T-helper 2 cell treated with Interferon-gamma antibody and Interleukin-4, amounts not matched to agents 100 ng/mL and 5 ng/mL, for 36 hours (primary cell): ENCODE measurements around the gene GUK1. TPM values are rescaled to one million over a fixed set of nuclear protein-coding genes. Genes with fewer than 3 reads are reported as not detected.
"Not testable (repeated sequence)": the region's sequence is repeated elsewhere in the genome, so short reads cannot be mapped to it uniquely, and the experiment has no call there.

Experiments
- intact Hi-C: fragments of 100-400 bp; cut with micrococcal nuclease; formaldehyde crosslinking; loops from one replicate; pipeline ENCODE4 v1.15.1; 2023
- total RNA-seq: library from RNA; stranded (reverse); gene quantifications from 2 replicates; pipeline ENCODE4 v1.2.3, GENCODE V29; 2022

GUK1 gene
- total RNA-seq, 1 donor from 2014 or later = 240 TPM

DNA sequence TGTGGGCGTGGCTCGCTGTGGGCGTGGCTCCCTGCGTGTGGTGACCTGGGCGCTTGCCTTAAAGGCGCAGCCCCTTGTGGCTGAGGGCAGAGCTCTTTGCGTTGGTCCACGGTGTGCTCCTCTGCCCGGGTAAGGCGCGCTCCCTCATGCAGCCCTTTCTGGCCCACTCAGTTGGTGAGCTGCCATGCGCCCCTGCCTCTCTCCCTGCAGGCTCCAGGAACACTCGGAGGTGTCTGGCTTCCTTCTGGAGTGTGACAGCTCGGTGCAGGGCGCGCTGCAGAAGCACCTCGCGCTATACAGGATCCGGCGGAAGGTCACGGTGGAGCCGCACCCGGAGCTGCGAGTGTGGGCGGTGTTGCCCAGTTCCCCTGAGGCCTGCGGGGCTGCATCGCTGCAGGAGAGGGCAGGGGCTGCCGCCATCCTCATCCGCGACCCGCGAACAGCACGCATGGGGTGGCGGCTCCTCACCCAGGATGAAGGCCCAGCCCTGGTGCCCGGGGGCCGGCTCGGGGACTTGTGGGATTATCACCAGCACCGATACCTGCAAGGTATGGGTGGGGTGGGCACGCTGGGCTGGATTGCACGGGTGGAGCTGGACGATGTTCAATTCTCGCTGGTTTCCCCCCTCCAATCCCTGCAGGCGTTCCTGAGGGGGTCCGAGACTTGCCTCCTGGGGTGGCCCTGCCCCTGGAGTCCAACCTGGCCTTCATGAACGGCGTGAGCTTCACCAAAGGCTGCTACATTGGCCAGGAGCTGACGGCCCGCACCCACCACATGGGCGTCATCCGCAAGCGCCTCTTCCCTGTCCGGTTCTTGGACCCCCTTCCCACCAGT lies 34.6 kb downstream of the GUK1 start:
- intact Hi-C loops = loop anchor here (1.0 to 2.0 kb wide), 2 partner anchors 8 to 38 kb away; no protein-coding TSS in a partner anchor

DNA sequence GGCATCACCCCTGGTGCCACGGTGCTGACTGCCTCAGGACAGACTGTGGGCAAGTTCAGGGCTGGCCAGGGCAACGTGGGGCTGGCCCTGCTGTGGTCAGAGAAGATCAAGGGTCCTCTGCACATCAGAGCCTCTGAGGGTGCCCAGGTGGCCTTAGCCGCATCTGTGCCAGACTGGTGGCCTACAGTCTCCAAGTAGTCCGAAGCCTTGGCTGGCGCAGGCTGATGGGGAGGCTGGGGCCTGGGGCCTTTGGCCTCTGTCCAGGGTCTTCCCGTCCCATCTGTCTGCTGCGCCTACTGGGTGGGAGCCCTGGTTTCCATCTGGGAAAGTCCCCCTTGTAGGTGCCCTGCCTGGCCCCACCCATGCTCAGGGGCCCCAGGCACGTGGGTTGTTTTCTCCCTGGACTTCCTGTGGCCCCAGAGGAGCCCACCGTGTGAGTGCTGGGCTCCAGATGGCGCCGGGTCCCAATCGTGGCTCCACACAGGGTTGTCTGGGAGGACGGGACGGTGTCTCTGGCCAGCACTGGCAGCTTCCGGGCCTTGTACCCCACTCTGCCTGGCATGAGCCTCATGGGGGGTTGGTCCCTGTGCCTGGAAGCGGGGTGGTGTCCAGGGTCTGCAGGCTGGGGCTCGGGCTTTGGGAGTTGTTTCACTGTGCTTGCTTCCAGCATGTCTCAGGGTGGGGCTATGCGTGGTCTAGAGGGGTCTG lies 35.4 kb downstream of the GUK1 start:
- intact Hi-C loops = loop anchor here (2.0 kb wide), 1 partner anchor 37 kb away; no protein-coding TSS in a partner anchor

DNA sequence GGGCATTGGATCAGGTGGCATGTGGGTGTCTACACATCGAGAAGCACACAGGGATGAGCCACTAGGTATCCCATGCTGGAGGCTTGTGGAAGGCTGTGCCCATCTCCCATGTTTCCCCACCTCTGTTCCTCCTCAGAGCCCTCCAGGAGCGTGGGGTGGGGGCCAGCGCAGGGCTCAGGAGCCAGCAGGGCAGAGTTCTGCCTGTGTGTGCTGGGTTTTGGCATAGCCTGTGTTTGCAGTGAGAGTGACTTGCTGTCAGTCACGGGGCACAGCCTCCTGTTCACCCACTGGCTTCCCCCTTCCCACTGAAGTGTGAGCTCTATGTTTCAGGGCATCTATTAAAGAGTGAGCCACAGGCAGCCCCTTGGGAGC lies 35.9 kb downstream of the GUK1 start:
- intact Hi-C loops = no loop called here

DNA sequence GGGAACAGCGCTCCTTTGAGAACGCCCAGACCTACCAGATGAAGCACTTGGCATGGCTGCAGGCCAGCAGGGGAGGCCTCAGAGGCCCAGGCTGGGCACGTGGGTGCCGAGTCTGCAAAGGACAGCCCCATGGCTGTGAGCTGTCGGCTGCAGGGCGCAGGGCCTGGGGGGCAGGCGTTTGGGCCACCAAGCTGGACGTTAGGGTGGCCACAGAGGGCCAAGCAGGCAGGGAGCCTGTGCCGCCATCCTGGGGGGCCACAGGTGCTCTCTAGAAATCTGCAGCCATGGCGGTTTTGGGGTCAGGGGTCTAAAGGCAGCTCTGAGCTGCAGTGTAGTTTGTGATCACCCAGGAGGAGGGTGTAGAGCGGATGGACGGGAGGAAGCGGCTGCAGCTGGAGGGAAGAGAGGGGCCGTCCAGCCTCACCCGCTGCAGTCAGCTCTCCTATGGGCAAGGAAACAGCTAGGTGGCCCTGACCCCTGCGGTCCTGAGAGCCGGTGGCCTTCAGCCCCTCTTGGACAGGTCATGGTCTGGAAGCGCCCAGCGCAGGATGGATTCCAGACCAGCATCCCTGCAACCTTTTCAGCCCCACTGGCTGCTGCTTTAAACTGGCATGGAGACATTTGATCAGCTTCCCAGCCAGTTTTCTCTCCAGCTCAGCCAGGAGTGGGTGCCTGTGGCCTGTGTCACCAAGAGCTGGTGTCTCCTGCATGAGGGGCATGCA lies 36.5 kb downstream of the GUK1 start:
- intact Hi-C loops = no loop called here

DNA sequence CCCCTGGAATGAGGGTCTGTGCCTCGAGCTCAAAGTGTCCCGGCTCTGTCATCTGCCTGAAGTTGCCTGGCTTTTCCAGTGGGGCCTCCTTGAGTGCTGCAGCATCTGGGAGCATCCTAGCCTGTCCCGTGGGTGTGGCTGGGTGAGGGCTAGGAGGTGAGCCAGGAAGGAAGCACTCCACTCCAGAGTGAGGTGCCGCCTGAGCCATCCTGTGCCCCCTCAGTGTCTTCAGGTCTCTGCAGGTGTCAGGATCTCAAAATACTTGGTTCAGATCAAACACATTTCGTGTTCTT lies 37.0 kb downstream of the GUK1 start:
- intact Hi-C loops = no loop called here

DNA sequence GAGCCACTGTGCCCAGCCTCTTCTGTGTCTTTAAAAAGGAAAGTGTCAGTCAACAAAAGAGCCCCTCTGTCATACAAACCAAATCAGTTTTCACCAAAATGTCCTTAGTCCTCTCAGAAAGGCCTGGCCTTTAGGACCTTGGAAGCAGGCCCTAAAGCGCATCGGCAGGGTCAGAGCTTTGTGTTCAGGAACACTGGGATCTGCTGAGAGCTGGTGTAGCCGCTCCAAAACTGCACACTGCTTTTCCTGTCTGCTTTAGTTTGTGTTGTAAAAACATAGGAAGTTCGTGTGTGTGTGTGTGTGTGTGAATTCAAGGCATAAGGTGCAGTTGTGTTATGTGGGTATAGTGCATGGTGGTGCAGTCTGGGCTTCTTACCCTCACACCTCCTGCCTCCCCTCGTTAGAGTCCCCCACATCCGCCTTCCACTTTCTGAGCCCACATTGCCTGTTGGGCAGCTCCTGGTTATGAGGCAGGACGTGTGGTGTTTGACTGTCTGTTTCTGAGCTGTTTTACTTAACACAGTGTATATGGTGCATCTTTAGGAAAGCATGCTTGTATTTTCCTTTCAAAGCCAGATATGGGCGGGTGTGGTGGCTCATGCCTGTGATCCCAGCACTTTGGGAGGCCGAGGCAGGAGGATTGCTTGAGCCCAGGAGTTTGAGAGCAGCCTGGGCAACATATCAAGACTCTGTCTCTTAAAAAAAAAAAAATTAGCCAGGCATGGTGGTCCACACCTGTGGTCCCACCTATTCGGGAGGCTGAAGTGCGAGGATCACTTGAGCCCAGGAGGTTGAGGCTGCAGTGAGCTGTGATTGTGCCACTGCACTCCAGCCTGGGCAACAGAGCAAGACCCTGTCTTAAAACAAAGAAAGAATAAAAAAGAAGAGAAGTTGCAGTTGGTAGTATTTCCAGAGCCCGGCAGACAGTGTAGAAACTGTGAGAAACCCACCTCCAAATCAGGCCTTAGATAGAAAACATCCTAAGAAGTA lies 37.9 kb downstream of the GUK1 start:
- intact Hi-C loops = no loop called here

DNA sequence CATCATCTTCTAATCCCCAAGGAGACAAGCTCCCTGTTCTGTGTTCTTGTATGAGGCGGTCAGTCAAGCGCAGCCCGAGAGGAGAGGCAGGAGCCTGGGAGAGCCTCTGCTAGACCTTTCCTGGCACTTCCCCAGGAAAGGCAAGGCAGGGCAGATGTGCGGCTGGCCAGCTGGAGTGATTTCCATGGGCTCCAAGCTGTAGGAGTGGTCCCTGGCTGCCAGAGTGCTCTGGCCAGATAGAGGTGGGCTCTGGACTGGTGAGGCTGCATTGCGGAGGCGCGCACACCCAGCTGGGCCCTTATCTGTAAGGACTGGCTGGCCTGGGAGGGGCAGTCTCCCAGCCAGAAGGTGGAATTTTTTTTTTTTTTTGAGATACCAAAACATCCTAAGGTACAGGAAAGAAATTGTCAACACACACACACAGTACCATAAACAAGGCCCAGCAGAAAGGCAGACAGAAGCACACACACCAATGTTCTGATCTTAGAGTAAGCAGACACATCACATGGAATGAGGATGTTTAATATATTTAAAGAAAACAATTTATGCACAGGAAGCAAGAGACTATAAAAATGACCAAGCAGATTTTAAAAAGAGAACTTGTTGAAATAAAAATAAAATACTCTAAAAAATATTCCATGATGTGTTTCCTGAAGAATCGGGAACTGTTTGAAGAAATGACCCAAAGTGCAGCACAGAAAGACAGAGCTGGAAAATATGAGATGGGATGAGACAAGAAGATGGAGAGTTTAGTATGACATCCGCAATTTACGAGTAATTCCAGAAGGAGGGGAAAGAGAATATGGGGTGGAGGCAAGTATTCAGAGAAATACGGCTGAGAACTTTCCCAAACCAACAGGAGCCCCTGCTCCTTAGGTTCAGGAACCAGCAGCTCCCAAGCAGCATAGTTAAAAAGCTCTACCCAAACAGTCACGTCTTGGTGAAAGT lies 38.9 kb downstream of the GUK1 start:
- intact Hi-C loops = no loop called here

DNA sequence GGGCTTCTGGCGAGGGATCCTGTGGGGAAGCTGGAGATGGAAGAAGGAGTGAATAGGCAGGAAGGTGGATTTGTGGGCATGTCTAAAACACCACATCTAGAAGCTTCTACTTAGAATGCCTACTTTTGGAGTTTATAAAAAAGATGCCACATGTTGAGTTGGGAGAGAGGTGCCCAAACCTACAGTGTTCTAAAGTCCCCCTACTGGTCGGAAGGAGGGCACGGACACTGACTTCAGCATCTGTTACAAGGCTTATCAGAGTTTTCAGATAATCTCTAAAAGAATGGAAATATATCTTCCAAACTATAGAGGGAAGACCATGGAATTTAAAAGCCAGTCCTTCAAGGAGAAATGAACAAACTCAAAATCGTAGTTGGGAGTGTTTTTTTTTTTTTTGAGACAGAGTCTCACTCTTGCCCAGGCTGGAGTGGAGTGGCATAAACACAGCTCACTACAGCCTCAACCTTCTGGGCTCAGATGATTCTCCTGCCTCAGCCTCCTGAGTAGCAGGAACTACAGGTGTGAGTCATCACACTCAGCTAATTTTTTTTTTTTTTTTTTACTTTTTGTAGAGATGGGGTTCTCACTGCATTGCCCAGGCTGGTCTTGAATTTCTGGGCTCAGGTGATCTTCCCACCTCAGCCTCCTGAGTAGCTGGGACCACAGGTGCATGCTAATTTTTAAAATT lies 40.3 kb downstream of the GUK1 start:
- intact Hi-C loops = no loop called here

DNA sequence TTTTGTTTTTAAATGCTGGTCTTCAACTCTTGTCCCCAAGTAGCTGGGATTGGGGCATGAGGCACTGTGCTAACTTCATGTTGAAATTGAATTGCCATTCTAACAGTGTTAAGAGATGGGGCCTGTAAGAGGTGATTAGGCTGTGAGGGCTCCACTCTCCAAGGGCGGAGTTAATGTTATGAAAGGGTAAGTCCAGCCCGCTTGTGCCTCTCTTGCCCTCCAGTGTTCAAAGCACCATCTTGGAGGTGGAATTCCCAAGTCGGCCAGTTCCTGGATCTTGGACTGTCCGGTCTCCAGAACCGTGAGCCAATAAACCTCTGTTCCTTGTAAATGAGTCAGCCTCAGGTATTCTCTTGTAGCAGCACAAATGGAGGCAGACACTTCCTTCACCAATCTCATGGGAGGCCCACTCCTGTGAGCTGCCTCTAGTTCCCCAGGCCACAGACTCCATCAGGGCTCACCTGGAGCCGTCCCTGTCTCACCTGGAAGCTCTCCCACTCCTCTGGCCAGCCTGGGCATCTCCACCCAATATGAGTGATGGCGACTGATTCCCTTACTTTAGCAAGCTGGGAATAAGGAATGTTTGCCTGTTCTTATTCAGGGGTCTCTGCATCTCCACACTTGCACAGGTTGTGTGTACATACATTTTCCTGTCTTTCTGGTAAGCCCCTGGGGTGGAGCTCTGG lies 41.0 kb downstream of the GUK1 start:
- intact Hi-C loops = no loop called here

DNA sequence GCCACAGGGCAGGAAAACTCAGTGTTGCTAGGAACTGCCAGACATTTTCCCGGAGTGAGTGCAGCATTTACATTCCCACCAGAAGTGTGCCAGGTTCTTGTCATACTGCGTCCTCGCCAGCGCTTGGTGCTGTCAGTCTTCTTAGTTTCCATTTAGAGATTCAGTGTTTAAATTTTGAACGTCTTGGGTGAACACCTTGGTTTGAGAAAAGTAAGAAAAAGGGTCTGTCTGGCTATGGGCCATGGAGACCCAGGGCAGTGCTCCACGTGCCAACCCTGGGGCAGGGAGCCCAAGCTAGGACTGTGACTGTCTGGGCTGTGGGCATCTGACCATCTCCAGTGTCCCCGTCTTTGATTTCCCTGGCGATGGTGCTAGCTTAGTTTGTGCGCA lies 41.6 kb downstream of the GUK1 start:
- intact Hi-C loops = no loop called here

DNA sequence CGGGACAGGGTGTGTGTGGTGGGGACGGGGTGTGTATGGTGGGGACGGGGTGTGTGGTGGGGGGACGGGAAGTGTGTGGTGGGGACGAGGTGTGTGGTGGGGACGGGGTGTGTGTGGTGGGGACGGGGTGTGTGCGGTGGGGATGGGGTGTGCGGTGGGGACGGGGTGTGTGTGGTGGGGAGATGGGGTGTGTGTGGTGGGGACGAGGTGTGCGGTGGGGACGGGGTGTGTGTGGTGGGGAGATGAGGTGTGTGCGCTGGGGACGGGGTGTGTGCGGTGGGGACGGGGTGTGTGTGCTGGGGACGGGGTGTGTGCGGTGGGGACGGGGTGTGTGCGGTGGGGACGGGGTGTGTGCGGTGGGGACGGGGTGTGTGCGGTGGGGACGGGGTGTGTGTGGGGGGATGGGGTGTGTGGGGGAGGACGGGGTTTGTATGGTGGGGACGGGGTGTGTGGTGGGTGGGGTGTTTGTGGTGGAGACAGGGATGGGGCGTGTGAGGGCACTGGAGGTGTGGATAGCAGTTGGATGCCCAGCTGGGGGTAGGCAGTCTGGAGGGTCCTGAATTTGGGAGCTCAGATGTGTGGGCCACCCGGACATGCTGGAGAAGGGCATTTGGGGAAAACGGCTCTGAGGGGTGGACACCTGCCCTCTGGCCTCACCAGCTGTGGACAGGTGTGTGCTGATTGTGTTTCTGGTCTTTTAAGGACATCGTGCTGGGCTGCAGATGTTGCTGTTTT lies 42.4 kb downstream of the GUK1 start:
- intact Hi-C loops = no loop called here

DNA sequence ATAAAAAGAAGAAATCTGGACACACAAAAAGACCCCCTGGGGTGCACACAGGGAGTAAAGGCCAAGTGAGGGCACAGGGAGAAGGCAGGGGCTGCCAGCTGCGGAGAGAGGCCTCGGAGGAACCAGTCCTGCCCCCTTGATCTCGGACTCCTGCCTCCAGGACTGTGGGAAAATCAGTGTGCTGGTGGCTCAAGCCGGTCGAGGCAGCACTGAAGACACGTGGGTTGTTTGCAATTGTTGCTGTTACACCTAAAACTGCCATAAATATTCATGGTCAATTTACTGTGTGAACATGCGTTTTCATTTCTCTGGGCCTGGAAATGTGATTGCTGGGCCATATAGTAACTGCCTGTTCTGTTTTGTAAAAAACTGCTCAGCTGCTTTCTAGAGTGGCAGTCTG lies 44.1 kb downstream of the GUK1 start:
- intact Hi-C loops = no loop called here

DNA sequence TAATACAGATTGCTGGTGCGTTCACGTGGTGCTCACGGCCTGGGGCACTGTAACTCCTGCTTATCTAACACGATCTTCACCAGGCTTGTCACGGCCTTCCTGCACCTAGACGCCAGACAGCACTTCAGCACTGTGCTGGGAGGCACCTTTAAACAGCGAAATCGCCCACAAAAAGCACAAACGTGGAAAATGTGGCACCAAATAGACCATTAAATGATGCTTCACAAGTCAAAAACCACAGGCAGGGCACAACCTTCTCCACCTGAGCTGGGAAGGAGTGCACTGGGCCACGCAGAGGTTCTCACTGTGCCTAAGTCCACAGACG lies 45.5 kb downstream of the GUK1 start:
- intact Hi-C loops = no loop called here

DNA sequence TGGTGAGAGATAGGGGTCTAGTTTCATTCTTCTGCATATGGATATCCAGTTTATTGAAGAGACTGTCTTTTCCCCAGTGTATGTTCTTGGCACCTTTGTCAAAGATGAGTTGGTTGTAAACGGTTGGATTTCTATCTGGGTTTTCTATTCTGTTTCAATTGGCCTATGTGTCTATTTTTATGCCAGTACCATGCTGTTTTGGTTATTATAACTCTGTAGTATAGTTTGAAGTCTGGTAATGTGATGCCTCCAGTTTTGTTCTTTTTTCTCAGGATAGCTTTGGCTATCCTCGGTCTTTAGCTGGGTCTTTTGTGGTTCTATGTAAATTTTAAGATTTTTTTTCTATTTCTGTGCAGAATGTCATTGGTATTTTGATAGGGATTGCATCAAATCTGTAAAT lies 48.2 kb downstream of the GUK1 start:
- intact Hi-C loops = not testable (repeated sequence)

DNA sequence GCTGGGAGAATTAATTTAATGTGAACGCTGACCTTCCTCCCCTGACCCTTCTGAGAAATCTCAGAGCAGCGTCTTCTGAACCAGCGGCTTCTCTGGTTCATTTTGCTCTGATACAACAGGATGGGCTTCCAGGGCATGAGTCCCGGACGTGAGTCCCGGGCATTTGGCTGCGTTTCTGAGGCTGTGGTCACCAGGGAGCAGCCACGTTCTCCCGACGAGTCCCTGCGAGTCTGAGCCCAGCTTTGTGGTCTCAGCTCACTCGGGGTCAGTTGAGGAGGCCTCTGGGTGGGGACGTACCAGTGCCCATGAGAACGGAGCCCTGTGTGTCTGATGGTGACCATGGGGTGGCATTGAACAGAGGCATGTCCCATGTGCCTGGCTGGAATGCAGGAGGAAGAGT lies 50.1 kb downstream of the GUK1 start:
- intact Hi-C loops = no loop called here

DNA sequence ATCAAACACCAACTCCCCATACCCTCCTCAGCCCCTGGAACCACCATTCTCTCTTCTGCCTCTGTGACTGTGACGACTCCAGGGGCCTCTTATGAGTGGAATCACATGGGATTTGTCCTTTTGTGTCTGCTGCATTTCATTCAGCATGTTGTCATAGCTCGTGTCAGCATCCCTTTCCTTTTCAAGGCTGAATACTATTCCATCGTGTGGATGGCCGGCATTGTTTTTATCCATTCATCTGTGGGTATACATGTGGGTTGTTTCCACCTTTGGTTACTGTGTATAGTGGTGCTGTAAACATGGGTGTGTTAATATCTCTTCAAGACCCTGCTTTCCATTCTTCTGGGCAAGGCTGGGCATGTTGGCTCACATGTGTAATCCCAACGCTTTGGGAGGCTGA lies 50.7 kb downstream of the GUK1 start:
- intact Hi-C loops = no loop called here

DNA sequence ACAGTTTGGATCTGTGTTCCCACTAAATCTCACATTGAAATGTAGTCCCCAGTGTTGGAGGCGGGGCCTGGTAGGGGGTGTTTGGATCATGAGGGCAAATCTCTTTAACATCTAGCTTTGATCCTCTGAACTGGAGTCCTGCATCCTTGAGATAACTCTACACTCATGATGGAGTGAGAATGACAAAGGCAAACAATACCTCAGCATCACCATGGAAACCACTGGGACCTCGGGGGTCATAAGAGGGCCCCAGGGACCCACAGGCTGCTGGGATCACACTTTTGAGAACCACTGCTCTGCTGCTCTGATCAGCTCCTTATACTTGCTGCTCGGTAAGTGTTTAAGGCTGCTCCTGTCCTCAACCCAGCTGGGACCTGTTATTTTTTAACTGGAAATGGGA lies 54.4 kb downstream of the GUK1 start:
- intact Hi-C loops = no loop called here
